ENCODE measurements around the gene RNF150. TPM values are rescaled to one million over a fixed set of nuclear protein-coding genes. Genes with fewer than 3 reads are reported as not detected.

RNF150 gene
- total RNA-seq, 1 experiment from 2014 or later = 1.3 TPM

DNA sequence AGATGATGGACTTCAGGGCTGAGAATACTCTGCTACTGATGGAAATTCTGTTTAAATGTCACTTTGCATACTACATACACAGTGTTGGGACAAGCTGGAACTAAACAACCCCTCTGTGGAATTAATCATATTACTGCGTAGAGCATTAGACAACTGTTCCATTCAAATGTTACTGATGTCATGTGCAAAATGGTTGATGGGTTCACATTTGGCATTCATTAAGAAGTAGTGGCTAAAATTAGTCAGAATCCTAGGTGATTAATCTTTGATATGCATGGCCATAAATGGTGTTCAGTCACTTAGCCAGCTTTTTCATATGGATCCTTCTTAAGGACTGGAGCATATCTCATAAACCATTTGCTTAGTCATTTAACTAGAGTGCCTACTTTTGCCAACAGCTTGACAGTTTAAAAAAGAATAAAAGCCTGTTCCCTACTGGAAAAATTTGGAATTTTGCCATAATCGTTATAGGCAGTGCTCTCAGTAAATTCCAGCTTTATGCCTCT is 105.2 kb downstream of the RNF150 start:
- intact Hi-C loops (cut with micrococcal nuclease; ENCODE audit: unreplicated experiment) (no loop called here), in situ Hi-C loops (cut with HindIII; ENCODE audit: low pct_unique_long_range_greater_than_20kb, low sequenced_read_pairs) (no loop called here)
- ATAC-seq (no peak), DNase-seq (ENCODE audit: low read depth, low spot score) (no peak)
- Histone ChIP-seq H3K36me3 (ENCODE audit: control insufficient read depth, insufficient read depth, low read length) (no peaks in the 10 kb centered on the region), H3K27me3 (ENCODE audit: control insufficient read depth, insufficient read depth, low read length) (no peaks in the 10 kb centered on the region), H3K4me3 (ENCODE audit: low read depth in 2 of 2, low read length in 2 of 2) (no peak overlapping the region), H3K4me1 (ENCODE audit: control insufficient read depth, insufficient read depth, low read length) (no peaks in the 10 kb centered on the region), H3K9me3 (ENCODE audit: control insufficient read depth, insufficient read depth, low read depth, low read length) (no peaks in the 10 kb centered on the region), H3K27ac (ENCODE audit: low read length) (no peak overlapping the region)
- TF ChIP-seq POLR2AphosphoS5 (IDR thresholded peaks at IDR 0.05; ENCODE audit: low read depth, low read length) = no peak
- TF ChIP-seq, protein P1, sequence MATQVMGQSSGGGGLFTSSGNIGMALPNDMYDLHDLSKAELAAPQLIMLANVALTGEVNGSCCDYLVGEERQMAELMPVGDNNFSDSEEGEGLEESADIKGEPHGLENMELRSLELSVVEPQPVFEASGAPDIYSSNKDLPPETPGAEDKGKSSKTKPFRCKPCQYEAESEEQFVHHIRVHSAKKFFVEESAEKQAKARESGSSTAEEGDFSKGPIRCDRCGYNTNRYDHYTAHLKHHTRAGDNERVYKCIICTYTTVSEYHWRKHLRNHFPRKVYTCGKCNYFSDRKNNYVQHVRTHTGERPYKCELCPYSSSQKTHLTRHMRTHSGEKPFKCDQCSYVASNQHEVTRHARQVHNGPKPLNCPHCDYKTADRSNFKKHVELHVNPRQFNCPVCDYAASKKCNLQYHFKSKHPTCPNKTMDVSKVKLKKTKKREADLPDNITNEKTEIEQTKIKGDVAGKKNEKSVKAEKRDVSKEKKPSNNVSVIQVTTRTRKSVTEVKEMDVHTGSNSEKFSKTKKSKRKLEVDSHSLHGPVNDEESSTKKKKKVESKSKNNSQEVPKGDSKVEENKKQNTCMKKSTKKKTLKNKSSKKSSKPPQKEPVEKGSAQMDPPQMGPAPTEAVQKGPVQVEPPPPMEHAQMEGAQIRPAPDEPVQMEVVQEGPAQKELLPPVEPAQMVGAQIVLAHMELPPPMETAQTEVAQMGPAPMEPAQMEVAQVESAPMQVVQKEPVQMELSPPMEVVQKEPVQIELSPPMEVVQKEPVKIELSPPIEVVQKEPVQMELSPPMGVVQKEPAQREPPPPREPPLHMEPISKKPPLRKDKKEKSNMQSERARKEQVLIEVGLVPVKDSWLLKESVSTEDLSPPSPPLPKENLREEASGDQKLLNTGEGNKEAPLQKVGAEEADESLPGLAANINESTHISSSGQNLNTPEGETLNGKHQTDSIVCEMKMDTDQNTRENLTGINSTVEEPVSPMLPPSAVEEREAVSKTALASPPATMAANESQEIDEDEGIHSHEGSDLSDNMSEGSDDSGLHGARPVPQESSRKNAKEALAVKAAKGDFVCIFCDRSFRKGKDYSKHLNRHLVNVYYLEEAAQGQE (IDR thresholded peaks at IDR 0.05; ENCODE audit: insufficient read depth in 1 of 2, low read depth in 2 of 2, low read length in 1 of 2) = no peak
- no peak for TF ChIP-seq SIN3A (IDR thresholded peaks at IDR 0.05; ENCODE audit: borderline replicate concordance, insufficient read depth, low read depth, low read length)
- POLR2A ChIA-PET = no interaction called here
- BruUV-seq (replicated peaks) = no TSS peak
- CTCF ChIA-PET = no interaction called here

DNA sequence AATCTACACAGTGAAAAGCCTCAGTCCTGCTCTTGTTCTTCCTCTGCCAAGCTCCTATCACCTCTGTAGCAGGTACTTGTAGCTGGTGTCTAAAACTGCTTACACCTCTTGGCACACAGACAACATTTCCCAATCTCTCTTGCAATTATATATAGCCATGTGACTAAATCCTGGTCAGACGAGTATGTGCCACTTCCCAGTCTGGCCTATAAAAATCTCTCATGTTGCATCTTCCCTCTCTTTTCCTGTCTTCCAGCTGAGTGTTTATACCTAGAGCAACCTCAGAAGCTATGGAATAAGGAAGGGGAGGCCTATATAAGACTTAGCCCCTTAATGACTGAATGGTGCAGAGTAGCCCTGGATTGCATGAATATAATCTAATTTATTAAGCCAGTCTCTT is 105.8 kb downstream of the RNF150 start:
- POLR2A ChIA-PET = no interaction called here
- in situ Hi-C loops (cut with HindIII; ENCODE audit: low pct_unique_long_range_greater_than_20kb, low sequenced_read_pairs) (no loop called here), intact Hi-C loops (cut with micrococcal nuclease; ENCODE audit: unreplicated experiment) (no loop called here)
- BruUV-seq (replicated peaks) = no TSS peak
- H3K27me3 ChIP-seq (ENCODE audit: control insufficient read depth, insufficient read depth, low read length) = no peaks in the 10 kb centered on the region
- H3K4me1 ChIP-seq (ENCODE audit: control insufficient read depth, insufficient read depth, low read length) = no peaks in the 10 kb centered on the region
- DNase-seq (ENCODE audit: low read depth, low spot score) = no peak
- H3K4me3 ChIP-seq (ENCODE audit: low read depth in 2 of 2, low read length in 2 of 2) = no peak overlapping the region
- no peaks in the 10 kb centered on the region for H3K36me3 ChIP-seq (ENCODE audit: control insufficient read depth, insufficient read depth, low read length)
- no peak overlapping the region for H3K27ac ChIP-seq (ENCODE audit: low read length)
- TF ChIP-seq SIN3A (IDR thresholded peaks at IDR 0.05; ENCODE audit: borderline replicate concordance, insufficient read depth, low read depth, low read length) = no peak
- TF ChIP-seq, protein P1 (IDR thresholded peaks at IDR 0.05; ENCODE audit: insufficient read depth in 1 of 2, low read depth in 2 of 2, low read length in 1 of 2) = no peak
- no peak for TF ChIP-seq POLR2AphosphoS5 (IDR thresholded peaks at IDR 0.05; ENCODE audit: low read depth, low read length)
- no peak for TF ChIP-seq TCF7L2 (IDR thresholded peaks at IDR 0.05; ENCODE audit: low read depth, low read length)
- TF ChIP-seq, protein P2, sequence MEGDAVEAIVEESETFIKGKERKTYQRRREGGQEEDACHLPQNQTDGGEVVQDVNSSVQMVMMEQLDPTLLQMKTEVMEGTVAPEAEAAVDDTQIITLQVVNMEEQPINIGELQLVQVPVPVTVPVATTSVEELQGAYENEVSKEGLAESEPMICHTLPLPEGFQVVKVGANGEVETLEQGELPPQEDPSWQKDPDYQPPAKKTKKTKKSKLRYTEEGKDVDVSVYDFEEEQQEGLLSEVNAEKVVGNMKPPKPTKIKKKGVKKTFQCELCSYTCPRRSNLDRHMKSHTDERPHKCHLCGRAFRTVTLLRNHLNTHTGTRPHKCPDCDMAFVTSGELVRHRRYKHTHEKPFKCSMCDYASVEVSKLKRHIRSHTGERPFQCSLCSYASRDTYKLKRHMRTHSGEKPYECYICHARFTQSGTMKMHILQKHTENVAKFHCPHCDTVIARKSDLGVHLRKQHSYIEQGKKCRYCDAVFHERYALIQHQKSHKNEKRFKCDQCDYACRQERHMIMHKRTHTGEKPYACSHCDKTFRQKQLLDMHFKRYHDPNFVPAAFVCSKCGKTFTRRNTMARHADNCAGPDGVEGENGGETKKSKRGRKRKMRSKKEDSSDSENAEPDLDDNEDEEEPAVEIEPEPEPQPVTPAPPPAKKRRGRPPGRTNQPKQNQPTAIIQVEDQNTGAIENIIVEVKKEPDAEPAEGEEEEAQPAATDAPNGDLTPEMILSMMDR (IDR thresholded peaks at IDR 0.05) = no peak
- H3K9me3 ChIP-seq (ENCODE audit: control insufficient read depth, insufficient read depth, low read depth, low read length) = no peaks in the 10 kb centered on the region
- ATAC-seq = no peak
- CTCF ChIA-PET = no interaction called here
